Parietal lobe (tissue), 1 donor: ENCODE data around the gene OR10J5. TPM values are rescaled to one million over a fixed set of nuclear protein-coding genes. Genes with fewer than 3 reads are reported as not detected.

Source experiments
- total RNA-seq: library from RNA; depleted of rRNA; stranded (reverse); fragments of >200 nt; gene quantifications from one replicate; pipeline ENCODE4 v1.2.3, GENCODE V29; 2014

The OR10J5 gene, protein sequence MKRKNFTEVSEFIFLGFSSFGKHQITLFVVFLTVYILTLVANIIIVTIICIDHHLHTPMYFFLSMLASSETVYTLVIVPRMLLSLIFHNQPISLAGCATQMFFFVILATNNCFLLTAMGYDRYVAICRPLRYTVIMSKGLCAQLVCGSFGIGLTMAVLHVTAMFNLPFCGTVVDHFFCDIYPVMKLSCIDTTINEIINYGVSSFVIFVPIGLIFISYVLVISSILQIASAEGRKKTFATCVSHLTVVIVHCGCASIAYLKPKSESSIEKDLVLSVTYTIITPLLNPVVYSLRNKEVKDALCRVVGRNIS
- total RNA-seq, result not detected

DNA sequence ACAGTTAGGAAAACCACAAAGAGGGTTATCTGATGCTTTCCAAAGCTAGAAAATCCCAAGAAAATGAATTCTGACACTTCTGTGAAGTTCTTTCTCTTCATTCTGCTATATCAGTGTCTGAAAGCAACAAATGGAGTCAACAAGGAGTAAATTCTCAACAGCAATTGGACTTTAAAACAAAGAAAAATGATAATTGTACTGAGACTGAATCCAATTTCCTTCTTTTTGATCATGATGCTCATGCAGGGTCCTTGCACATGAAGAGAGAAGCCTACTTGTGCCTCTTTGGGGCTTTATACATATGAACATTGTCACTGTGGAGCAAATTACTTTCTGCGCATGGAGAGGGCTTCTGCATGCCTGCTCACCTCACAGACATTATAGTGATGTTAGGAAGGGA, at the start of gene OR10J5:
Gene OR10J5 (minus strand): TSS at position 101 of the 400 bp plus-strand sequence. CDS start 0 bp downstream, at position 101.

Other genes with a start within 250 kb of the OR10J5 start
- not detected for gene FCER1A, start 233.7 kb downstream of the OR10J5 start, total RNA-seq
- gene OR10J4, start 103.8 kb downstream of the OR10J5 start, total RNA-seq, result not detected
- gene OR10J1, start 96.3 kb downstream of the OR10J5 start, total RNA-seq, result not detected
- gene APCS, start 51.8 kb upstream of the OR10J5 start, total RNA-seq, result not detected
- gene CRP, start 178.6 kb upstream of the OR10J5 start, total RNA-seq, result not detected
- 16.0 TPM for gene DUSP23, start 245.0 kb upstream of the OR10J5 start, total RNA-seq